MM.1S (cell line): ENCODE data around the gene HMGB2.

Experiments
- DNase-seq: peaks from one replicate; pipeline ENCODE4 v3.0.0-alpha.2; 2015
- H2AFZ ChIP-seq: fragments of 300-600 bp; sonication (generic); 2 replicates; pipeline ENCODE4 v1.6.0; 2016; ENCODE audit warnings: antibody characterized with exemption, low read length
- H3F3A ChIP-seq: fragments of 300-600 bp; sonication (generic); 2 replicates; pipeline ENCODE4 v1.6.1; 2016; ENCODE audit warnings: mild to moderate bottlenecking, antibody characterized with exemption, low read length, moderate library complexity, mixed read lengths; ENCODE audit not compliant: insufficient read depth
- H3K27ac ChIP-seq: fragments of 300-600 bp; sonication (generic); 2 replicates; pipeline ENCODE4 v1.5.1; 2016; ENCODE audit warnings: mild to moderate bottlenecking, low read length
- H3K27me3 ChIP-seq: fragments of 300-600 bp; sonication (generic); replicated peaks from 2 replicates; pipeline ENCODE4 v1.6.0; 2016; ENCODE audit warnings: low read length; ENCODE audit not compliant: insufficient read depth
- H3K36me3 ChIP-seq: fragments of 300-600 bp; sonication (generic); replicated peaks from 2 replicates; pipeline ENCODE4 v1.6.1; 2016; ENCODE audit warnings: mild to moderate bottlenecking, low read length, mixed read lengths; ENCODE audit not compliant: insufficient read depth
- H3K4me1 ChIP-seq: fragments of 300-600 bp; sonication (generic); 2 replicates; pipeline ENCODE4 v1.6.1; 2016; ENCODE audit warnings: low read length, mixed read lengths
- H3K4me2 ChIP-seq: fragments of 300-600 bp; sonication (generic); 2 replicates; pipeline ENCODE4 v1.6.0; 2016; ENCODE audit warnings: low read depth, low read length
- H3K4me3 ChIP-seq: fragments of 300-600 bp; sonication (generic); 2 replicates; pipeline ENCODE4 v1.5.1; 2016; ENCODE audit warnings: low read length, mixed read lengths
- H3K79me2 ChIP-seq: fragments of 300-600 bp; sonication (generic); 2 replicates; pipeline ENCODE4 v1.6.1; 2016; ENCODE audit warnings: mixed run types, low read length, mixed read lengths
- H3K9ac ChIP-seq: fragments of 300-600 bp; sonication (generic); 2 replicates; pipeline ENCODE4 v1.6.1; 2016; ENCODE audit warnings: low read length, mixed read lengths
- H3K9me2 ChIP-seq: fragments of 300-600 bp; sonication (generic); replicated peaks from 2 replicates; pipeline ENCODE4 v1.6.1; 2016; ENCODE audit warnings: mild to moderate bottlenecking, low read length, mixed read lengths; ENCODE audit not compliant: insufficient read depth
- H3K9me3 ChIP-seq: fragments of 300-600 bp; sonication (generic); replicated peaks from 2 replicates; pipeline ENCODE4 v1.6.1; 2016; ENCODE audit warnings: mild to moderate bottlenecking, low read length, mixed read lengths; ENCODE audit not compliant: insufficient read depth
- H4K20me1 ChIP-seq: fragments of 300-600 bp; sonication (generic); 2 replicates; pipeline ENCODE4 v1.6.1; 2016; ENCODE audit warnings: mild to moderate bottlenecking, low read length, moderate library complexity, mixed read lengths; ENCODE audit not compliant: insufficient read depth
- EZH2 ChIP-seq: fragments of 300-600 bp; sonication (generic); optimal IDR thresholded peaks from 2 replicates; pipeline ENCODE3; 2017; ENCODE audit warnings: low read depth, mild to moderate bottlenecking, antibody characterized with exemption, low read length, mixed read lengths
- EZH2phosphoT487 ChIP-seq: fragments of 300-600 bp; sonication (generic); IDR thresholded peaks from 2 replicates; pipeline ENCODE4 v1.6.1; 2018; ENCODE audit warnings: antibody characterized with exemption, low read length
- TF ChIP-seq, protein P1 (sequence below): fragments of 300-600 bp; sonication (generic); IDR thresholded peaks from 2 replicates; pipeline ENCODE4 v1.5.1; 2016; ENCODE audit warnings: antibody characterized with exemption, low read length, mixed read lengths

Gene HMGB2

DNA sequence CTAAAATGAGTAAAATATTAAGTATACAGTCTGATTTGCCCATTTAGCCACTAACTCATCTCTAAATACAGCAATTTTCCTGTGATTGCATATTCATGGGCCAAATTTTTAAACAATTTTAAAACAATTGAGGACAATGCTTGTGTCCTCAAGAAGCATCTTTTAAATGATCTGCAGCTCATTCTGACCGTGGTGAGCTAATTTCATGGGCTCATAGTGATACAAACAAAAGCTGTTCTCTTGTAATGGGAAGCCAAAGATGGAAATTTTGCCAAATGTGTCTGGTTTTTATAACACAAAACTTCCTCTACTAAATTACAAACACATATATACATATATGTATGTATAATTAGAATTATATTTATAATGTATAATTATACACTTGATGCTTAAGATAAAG lies 39.7 kb downstream of the HMGB2 start:
- no peaks in the 10 kb centered on the region for H3K9me2 ChIP-seq
- no peak overlapping the region for H3K4me2 ChIP-seq
- no peak for DNase-seq
- no peaks in the 10 kb centered on the region for H3K27me3 ChIP-seq
- no peaks in the 10 kb centered on the region for H3K9me3 ChIP-seq
- H3F3A ChIP-seq, result peaks cover 1% of the 10 kb centered on the region; the same call in 1 of the 2 replicates
- TF ChIP-seq, protein P1, sequence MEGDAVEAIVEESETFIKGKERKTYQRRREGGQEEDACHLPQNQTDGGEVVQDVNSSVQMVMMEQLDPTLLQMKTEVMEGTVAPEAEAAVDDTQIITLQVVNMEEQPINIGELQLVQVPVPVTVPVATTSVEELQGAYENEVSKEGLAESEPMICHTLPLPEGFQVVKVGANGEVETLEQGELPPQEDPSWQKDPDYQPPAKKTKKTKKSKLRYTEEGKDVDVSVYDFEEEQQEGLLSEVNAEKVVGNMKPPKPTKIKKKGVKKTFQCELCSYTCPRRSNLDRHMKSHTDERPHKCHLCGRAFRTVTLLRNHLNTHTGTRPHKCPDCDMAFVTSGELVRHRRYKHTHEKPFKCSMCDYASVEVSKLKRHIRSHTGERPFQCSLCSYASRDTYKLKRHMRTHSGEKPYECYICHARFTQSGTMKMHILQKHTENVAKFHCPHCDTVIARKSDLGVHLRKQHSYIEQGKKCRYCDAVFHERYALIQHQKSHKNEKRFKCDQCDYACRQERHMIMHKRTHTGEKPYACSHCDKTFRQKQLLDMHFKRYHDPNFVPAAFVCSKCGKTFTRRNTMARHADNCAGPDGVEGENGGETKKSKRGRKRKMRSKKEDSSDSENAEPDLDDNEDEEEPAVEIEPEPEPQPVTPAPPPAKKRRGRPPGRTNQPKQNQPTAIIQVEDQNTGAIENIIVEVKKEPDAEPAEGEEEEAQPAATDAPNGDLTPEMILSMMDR, result no peak
- TF ChIP-seq EZH2phosphoT487 (no peak), EZH2 (no peak)
- no peak overlapping the region for H3K4me3 ChIP-seq
- no peak overlapping the region for H2AFZ ChIP-seq
- no peak overlapping the region for H3K9ac ChIP-seq
- peaks cover 5% of the 10 kb centered on the region; the same call in 1 of the 2 replicates for H3K79me2 ChIP-seq
- no peaks in the 10 kb centered on the region for H3K36me3 ChIP-seq
- H3K4me1 ChIP-seq, result no peaks in the 10 kb centered on the region
- H3K27ac ChIP-seq, result no peak overlapping the region
- no peaks in the 10 kb centered on the region for H4K20me1 ChIP-seq

DNA sequence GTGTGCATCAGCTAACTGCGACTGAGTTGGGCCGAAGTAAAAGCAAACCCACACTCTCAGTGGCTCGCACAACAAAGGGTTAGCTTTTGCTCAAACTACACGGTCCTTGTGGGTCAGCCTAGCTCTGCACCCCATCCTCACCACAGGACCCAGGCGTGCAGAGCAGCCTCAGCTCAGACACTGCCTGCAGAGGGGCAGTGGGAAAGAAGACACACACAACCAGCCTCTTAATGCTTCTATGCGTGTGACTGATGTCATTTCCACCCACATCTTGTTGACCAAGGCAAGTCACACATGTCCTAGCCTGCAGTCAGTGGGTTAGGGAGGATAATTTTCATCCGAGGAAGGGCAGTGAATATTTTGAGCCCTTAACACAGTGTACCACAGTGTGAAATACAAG lies 40.5 kb downstream of the HMGB2 start:
- no peaks in the 10 kb centered on the region for H3K27me3 ChIP-seq
- no peaks in the 10 kb centered on the region for H3K9me3 ChIP-seq
- no peak overlapping the region for H2AFZ ChIP-seq
- H3K79me2 ChIP-seq, result peaks cover 6% of the 10 kb centered on the region; the same call in 1 of the 2 replicates
- no peak overlapping the region for H3K4me2 ChIP-seq
- TF ChIP-seq EZH2phosphoT487 (no peak), EZH2 (no peak)
- TF ChIP-seq, protein P1, result no peak
- no peak overlapping the region for H3K27ac ChIP-seq
- peaks cover 1% of the 10 kb centered on the region; the same call in 1 of the 2 replicates for H3K4me1 ChIP-seq
- H4K20me1 ChIP-seq, result no peaks in the 10 kb centered on the region
- no peak overlapping the region for H3K4me3 ChIP-seq
- peaks cover 9% of the 10 kb centered on the region; the same call in 1 of the 2 replicates for H3F3A ChIP-seq
- H3K9me2 ChIP-seq, result no peaks in the 10 kb centered on the region
- no peak for DNase-seq
- no peaks in the 10 kb centered on the region for H3K36me3 ChIP-seq
- H3K9ac ChIP-seq, result no peak overlapping the region

DNA sequence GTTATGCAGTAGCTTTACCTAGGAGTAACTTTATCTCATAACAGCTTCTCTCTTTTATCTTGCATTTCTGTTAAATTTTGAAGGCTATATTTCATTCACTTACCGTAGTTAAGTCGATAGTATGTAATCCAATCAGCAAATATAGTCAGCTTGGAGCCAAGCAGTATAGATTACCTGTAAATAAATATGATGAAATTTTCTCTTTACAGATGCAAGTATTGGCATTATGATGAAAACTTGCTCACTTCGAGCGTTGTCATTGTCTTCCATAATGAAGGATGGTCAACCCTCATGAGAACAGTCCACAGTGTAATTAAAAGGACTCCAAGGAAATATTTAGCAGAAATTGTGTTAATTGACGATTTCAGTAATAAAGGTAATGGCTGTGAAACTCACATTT lies 42.3 kb downstream of the HMGB2 start:
- Histone ChIP-seq H4K20me1 (no peaks in the 10 kb centered on the region), H3K4me2 (no peak overlapping the region), H3K36me3 (no peaks in the 10 kb centered on the region), H3F3A (peaks cover 14% of the 10 kb centered on the region; the same call in 1 of the 2 replicates), H3K9me2 (no peaks in the 10 kb centered on the region), H3K79me2 (peaks cover 6% of the 10 kb centered on the region; the same call in 1 of the 2 replicates), H3K27me3 (no peaks in the 10 kb centered on the region), H3K27ac (no peak overlapping the region), H3K9ac (no peak overlapping the region), H2AFZ (no peak overlapping the region), H3K4me3 (no peak overlapping the region), H3K4me1 (peaks cover 4% of the 10 kb centered on the region; the same call in 1 of the 2 replicates), H3K9me3 (no peaks in the 10 kb centered on the region)
- TF ChIP-seq EZH2phosphoT487, result no peak
- TF ChIP-seq, protein P1, result no peak
- TF ChIP-seq EZH2, result no peak
- DNase-seq, result no peak
